Left kidney (tissue), 2 donors: Measurements from ENCODE around the gene OPRM1. TPM values are rescaled to one million over a fixed set of nuclear protein-coding genes. Genes with fewer than 3 reads are reported as not detected.
A peak's percentile ranks its signal among the peaks of the same experiment; 100 is the strongest.

ENCODE experiments used
- DNase-seq: peaks from one replicate; pipeline ENCODE4 v3.0.0-alpha.2; 2013
- polyA plus RNA-seq: library from polyadenylated mRNA; unstranded; fragments of 120-200 nt; gene quantifications from one replicate; pipeline ENCODE4 v1.2.1, GENCODE V29; 2013; ENCODE audit not compliant: insufficient read length

Gene OPRM1
- polyA plus RNA-seq, 1 donor, result 0.08 TPM

DNA sequence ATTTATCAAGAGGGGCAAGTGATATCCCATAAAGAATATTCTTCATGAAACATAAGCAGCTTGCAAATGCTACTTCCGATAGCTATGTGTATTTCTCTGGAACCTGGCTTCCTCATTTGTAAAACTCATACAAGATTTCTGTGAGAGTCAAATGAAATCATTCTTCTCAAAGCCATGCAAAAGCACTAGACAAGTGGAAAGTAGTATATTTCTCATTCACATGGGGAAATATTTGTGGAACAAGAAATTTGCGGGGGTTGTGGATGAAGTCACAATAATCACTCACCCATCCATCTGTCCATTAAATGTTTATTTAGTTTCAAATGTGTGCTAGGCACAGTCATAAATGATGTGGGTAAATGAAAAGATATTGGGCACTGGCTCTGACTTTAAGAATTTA is 167.1 kb downstream of the OPRM1 start:
- no peak for DNase-seq

- DNase-seq, result no peak
Observed at GRCh38 chr6:154206996-154207395, 168.0 kb downstream of the OPRM1 start.

DNA sequence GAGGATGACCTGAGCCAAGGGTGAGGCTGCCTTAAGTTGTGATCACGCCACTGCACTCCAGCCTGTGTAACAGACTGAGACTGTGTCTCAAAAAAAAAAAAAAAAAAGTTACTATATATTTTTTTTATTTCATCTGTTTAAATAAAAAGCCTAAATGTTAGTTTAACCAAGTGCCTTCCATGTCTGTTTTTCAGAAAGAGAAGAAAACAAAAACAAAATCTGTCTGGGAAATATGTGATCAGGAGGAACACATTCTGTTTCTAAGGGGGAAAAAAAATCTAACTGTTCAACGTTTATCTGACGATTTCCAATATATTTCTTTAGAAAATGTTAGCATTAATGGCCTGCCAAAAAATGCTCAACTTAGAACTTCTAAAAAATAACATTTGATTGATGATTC is 170.5 kb downstream of the OPRM1 start:
- no peak for DNase-seq

GRCh38 chr6:154210678-154211077 is 171.6 kb downstream of the OPRM1 start:
- no peak for DNase-seq

GRCh38 chr6:154213782-154214181 is 174.7 kb downstream of the OPRM1 start:
- DNase-seq, result no peak

DNA sequence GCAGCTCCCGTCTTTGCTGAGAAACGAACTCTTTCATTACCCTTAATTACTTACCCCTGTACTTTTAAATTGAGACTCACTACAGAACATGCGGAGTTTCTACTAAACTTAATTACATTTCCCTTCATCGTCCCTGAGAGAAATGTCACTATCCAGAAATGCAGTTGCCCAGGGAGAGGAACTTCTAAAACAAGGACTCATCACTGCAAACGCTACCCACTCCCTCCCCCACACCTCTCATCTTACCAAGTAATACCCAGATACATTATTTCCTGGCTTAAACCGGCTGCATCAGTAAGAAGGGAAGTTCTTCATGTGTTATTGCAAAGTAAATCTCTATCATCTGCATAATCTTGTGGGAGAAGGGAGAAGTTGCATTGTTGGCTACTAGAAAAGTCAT is 179.3 kb downstream of the OPRM1 start:
- peak; percentile 53 for DNase-seq

DNA sequence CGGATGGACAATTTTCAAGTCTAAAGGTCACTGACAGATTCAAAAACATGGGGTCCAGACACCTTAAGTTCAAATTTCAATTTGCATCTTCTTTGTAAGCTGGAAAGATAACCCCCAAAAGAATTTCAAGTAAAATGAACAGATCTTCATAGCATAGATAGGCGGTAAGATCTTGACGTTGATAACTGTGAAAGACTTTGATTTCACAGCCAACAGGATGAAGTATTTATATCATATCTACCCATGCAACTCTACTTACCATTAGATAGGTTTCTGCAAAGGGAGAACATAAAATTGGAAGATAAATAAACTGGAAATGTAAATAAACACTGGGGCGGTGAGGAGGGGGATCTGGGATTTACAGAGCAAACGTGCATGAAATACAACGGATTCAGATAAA is 179.7 kb downstream of the OPRM1 start:
- no peak for DNase-seq

- no peak for DNase-seq
Observed at GRCh38 chr6:154219250-154219649, 180.2 kb downstream of the OPRM1 start.

GRCh38 chr6:154222716-154223115 is 183.7 kb downstream of the OPRM1 start:
- no peak for DNase-seq

DNA sequence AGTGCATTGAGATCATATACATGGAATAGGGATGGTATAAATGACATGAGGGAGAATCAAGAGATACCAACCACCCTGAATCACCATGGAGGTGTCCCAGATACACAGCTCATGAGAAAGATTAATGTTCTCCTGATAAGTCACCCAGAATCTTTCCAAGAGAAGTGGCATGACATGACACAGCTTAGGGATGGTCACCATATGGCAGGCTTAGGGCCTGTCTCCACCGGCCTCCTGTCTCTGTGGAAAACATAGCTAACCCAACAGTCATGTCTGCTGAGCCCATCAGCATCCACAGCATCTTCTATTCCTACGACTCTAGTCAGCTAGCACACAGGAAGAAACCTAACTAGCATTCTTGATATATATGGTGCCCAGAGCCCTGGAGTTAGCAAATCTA is 184.3 kb downstream of the OPRM1 start:
- DNase-seq, result no peak

- no peak for DNase-seq
Observed at GRCh38 chr6:154226461-154226860, 187.4 kb downstream of the OPRM1 start.

GRCh38 chr6:154227862-154228520 is 189.0 kb downstream of the OPRM1 start:
- no peak for DNase-seq

DNA sequence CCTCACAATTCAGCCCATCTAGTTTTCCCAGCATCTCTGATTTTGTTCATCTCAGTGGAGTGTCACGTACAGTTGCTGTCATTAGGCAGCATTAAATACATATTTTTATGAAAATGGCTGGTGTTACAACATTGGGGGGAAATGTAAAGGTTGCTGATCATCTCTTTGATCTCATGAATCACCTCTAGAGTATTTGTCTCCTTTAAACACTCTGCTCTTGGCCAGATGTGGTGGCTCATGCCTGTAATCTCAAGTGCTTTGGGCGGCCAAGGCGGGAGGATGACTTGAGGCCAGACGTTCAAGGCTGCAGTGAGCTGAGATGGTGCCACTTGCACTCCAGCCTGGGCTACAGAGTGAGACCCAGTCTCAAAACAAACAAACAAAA is 189.5 kb downstream of the OPRM1 start:
- DNase-seq, result no peak

DNA sequence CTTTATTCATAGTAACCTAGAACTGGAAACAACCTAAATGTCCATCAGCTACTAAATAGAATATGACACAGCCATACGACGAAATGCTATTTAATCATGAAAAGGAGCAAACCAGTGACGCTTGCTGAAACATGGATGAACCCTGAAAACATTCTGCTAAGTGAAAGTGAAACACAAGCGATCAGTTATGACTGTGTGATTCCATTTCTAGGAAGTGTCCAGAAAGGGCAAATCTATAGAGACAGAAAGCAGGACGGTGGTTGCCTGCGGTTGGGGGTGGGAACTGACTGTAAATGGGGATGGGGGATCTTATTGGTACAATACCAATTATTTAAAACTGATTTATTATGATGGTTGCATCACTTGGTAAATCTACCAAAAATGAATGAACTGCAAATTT is 190.7 kb downstream of the OPRM1 start:
- no peak for DNase-seq

DNA sequence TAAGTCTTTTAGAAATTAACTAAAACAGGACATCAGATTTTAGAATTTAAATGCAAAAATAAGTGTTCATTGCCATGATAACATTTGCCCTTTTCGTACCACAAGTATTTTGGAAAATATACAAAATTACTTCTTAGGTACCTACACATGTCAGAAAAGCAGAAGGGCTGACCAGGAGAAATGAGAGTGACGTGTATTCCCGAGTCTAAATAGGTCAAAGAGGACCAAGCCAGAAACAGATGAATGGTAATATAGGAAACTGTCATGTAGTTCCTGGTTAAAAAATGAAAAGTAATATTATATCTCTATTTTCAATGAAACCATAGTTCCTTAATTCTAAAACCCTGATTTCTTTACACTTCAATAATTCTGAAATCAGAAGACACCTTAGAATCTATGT is 191.4 kb downstream of the OPRM1 start:
- DNase-seq, result no peak

- no peak for DNase-seq
Observed at GRCh38 chr6:154230910-154231595, 192.0 kb downstream of the OPRM1 start.

GRCh38 chr6:154232013-154232910 is 193.2 kb downstream of the OPRM1 start:
- DNase-seq, result no peak

- no peak for DNase-seq
Observed at GRCh38 chr6:154233383-154233782, 194.3 kb downstream of the OPRM1 start.

DNA sequence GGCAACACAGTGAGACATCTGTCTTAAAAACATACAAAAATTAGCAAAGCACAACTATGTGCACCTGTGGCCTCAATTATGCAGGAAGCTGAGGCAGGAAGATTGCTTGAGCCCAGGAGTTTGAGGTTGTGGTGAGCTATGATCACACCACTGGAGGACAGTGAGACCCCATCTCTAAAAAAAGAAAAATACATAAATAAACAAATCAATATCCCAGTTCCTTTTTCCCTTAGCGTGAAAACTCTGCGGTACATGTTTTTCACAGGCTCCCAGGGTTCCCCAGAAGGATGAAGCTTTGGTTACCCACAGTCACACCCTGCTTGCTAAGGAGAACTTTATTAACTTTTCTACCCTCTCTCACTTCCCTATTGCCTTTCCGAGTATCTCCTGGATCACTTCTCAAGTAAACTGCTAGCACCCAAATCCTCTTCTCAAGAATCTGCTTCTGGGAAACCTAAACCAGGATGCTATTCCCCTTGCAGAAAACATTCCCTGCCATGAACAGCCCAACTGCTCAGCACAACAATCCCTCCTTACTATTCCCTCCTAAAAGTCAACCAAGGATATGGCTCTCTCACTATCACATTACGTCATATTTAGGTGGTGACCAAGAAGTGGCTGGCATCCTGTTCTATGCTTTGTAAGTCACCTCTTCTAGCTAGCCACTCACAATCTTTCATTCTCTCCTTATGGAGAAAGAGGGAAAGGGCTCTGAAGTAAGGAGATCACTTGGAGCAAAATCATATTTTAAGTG is 195.2 kb downstream of the OPRM1 start:
- DNase-seq, result no peak

- no peak for DNase-seq
Observed at GRCh38 chr6:154236646-154237301, 197.7 kb downstream of the OPRM1 start.

- no peak for DNase-seq
Observed at GRCh38 chr6:154238831-154239230, 199.8 kb downstream of the OPRM1 start.

DNA sequence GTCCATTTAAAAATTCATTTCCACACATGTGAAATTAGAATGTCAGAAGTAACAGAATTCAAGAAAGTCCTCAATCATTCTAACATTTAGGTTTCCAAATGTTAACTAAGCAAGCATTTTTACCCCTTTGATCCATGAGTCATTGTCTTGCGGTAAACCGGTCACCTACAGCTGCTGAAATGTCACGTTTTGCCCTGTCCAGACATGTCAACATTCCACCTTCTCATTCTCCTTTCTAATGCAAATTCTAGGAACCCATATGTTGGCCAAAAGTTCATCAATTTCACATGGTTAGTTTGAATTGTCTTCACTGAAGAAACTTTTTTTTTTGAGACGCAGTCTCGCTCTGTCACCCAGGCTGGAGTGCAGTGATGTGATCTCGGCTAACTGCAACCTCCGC is 200.4 kb downstream of the OPRM1 start:
- no peak for DNase-seq
